Epithelial cell of proximal tubule (primary cell): ENCODE measurements around the gene STYXL1. TPM values are rescaled to one million over a fixed set of nuclear protein-coding genes. Genes with fewer than 3 reads are reported as not detected.
"Not testable (repeated sequence)": the region's sequence is repeated elsewhere in the genome, so short reads cannot be mapped to it uniquely, and the experiment has no call there.

Source experiments
- DNase-seq: peaks from one replicate; pipeline ENCODE4 v3.0.0-alpha.2; 2011; ENCODE audit warnings: low read depth
- H3K4me3 ChIP-seq: 2 replicates; pipeline ENCODE4 v1.5.1; 2011; ENCODE audit warnings: low read depth, mild to moderate bottlenecking, low read length
- CTCF ChIP-seq: conservative IDR thresholded peaks from 2 replicates; pipeline ENCODE4 v1.5.1; 2012; ENCODE audit warnings: low read depth, mild to moderate bottlenecking, low read length
- total RNA-seq: library from RNA; depleted of rRNA; stranded (reverse); fragments of >200 nt; gene quantifications from 2 replicates; pipeline ENCODE4 v1.2.3, GENCODE V29; 2015

The STYXL1 gene
- total RNA-seq = 78.0 and 83.6 TPM in 2 replicates

- no peak for TF ChIP-seq CTCF
- DNase-seq = peak; percentile 66
- H3K4me3 ChIP-seq = peak within 1 kb of the TSS; percentile 93
These were observed at the start of gene STYXL1, which contains the start of gene MDH2 for GRCh38 chr7:76047811-76048667. Gene STYXL1, minus strand, starts transcription at chr7:76048000. Its CDS starts 17,477 bp downstream, at chr7:76030523. Gene MDH2, plus strand, starts transcription at chr7:76048106. Its CDS starts 55 bp downstream, at chr7:76048161.

DNA sequence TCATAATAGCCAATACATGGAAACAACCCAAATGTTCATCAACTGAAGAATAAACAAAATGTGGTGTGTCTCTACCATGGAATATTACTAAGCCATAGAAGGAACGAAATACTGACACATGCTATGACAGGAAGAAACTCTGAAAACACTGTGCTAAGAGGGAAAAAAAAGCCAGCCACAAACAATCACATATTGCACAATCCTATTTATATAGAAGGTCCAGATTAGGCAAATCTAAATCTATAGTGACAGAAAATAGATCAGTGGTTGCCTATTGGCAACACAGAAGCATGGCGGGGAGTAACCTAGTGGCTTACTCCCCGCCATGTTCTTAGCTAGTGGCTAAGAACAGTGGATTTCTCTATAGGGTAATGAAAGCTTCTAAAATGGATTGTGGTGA is 48.1 kb upstream of the STYXL1 start:
- no peak overlapping the region for H3K4me3 ChIP-seq
- TF ChIP-seq CTCF = no peak
- DNase-seq = no peak

- not testable (repeated sequence) for DNase-seq, H3K4me3 ChIP-seq
These were observed 46.5 kb upstream of the STYXL1 start for GRCh38 chr7:76094326-76094725.

DNA sequence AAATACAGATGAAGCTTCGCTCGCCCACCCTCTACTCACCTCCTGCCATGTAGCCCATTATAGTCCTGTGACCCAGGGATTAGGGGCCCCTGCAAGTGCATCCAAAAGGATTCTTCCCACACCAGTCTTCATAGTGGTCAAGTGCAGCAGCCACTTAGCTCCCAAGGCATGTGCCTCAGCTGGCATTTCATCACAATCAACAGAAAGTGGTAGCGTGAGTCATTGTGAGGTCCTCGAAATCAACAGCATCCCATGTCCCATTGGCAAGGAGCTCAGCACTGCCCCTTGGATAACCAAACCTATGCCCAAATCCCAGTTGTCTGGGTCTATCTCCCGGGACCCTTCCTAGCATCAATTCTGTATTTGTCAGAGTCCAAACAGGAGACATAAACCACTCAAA is 45.7 kb upstream of the STYXL1 start:
- H3K4me3 ChIP-seq, DNase-seq: not testable (repeated sequence)

- DNase-seq = no peak
- TF ChIP-seq CTCF = no peak
- no peak overlapping the region for H3K4me3 ChIP-seq
These were observed 43.7 kb upstream of the STYXL1 start for GRCh38 chr7:76091506-76091905.

DNA sequence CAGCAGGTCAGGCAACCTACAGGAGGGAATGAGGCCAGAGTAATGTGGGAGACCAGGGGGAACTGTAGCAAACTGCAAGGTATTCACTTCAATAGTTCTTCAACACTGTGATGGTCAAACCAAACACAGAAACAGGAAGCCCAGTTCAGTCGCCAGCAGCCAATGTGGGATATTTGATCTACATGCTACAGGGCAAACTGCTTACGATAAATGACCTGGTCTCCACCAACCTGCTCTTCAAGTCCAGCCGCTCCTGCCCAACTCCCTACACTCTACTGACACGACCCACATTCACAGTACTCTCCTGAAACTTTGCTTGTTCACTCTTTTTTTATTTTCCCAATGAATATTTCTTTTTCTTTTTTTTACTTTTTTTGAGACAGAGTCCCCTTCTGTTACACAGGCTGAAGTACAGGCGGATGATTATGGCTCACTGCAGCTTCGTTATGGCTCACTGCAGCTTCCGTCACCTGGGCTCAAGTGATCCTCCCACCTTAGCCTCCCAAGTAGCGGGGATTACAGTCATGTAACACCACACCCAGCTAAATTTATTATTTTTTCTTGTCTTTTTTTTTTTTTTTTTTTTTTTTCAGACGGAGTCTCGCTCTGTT is 42.2 kb upstream of the STYXL1 start:
- TF ChIP-seq CTCF = no peak
- no peak overlapping the region for H3K4me3 ChIP-seq
- no peak for DNase-seq

DNA sequence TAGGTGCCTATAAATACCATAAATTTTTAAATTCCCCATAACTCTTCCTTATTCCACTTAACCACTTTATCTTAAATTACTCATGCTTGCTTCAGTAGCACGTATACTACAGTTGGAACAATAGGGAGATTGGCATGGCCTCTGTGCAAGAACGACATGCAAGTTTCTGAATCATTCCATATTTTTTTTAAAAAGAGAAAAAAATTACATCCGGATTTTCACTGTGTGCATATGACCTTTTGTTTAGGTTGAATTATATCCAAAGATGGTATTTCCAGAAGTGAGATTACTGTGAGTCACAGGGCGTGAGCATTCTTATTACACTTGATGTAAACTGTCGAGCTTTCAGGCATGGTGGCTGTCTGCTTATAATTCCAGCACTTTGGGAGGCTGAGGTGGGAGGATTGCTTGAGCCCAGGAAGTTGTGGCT is 39.6 kb upstream of the STYXL1 start:
- not testable (repeated sequence) for DNase-seq

DNA sequence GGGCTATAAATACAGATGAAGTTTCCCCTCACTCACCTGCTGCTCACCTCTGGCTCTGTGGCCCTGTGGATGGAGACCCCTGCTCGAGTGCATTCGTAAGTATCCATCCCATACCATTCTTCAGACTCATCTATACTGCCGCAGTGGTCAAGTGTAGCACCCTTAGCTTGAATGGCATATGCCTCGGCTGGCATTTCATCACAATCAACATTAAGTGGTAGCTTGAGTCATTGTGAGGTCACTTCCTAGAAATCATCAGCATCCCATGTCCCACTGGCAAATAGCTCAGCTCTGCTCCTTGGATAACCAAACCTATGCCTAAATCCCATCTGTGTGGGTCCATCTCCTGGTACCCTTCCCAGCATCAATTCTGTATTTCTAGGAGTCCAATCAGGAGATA is 38.3 kb upstream of the STYXL1 start:
- no peak for DNase-seq
- H3K4me3 ChIP-seq = no peak overlapping the region
- TF ChIP-seq CTCF = no peak

More for the DNA sequence above, 39.6 kb upstream of the STYXL1 start:
- H3K4me3 ChIP-seq = not testable (repeated sequence)

- not testable (repeated sequence) for H3K4me3 ChIP-seq, DNase-seq
These were observed 36.3 kb upstream of the STYXL1 start for GRCh38 chr7:76084115-76084514.
